Mesendoderm (in vitro differentiated cells): ENCODE results near the gene SESN1.
"Not testable (repeated sequence)": the region's sequence is repeated elsewhere in the genome, so short reads cannot be mapped to it uniquely, and the experiment has no call there.

Experiments
- DNase-seq: peaks from one replicate; pipeline ENCODE4 v3.0.0; 2013
- H2AK5ac ChIP-seq: 2 replicates; pipeline ENCODE4 v1.6.1; 2013; ENCODE audit warnings: low read length, inconsistent platforms
- H2BK120ac ChIP-seq: 2 replicates; pipeline ENCODE4 v1.6.1; 2013; ENCODE audit warnings: low read depth, mild to moderate bottlenecking, low read length, moderate library complexity, mixed read lengths
- H2BK15ac ChIP-seq: replicated peaks from 2 replicates; pipeline ENCODE4 v1.6.1; 2013; ENCODE audit warnings: low read depth, mild to moderate bottlenecking, moderate library complexity
- H2BK5ac ChIP-seq: 2 replicates; pipeline ENCODE4 v1.6.1; 2013; ENCODE audit warnings: low read length, inconsistent platforms
- H3K18ac ChIP-seq: 2 replicates; pipeline ENCODE4 v1.6.1; 2013; ENCODE audit warnings: mild to moderate bottlenecking, low read length, mixed read lengths
- H3K23ac ChIP-seq: one replicate; pipeline ENCODE4 v1.6.1; 2013; ENCODE audit warnings: low read length
- H3K27ac ChIP-seq: 2 replicates; pipeline ENCODE4 v1.5.1; 2013; ENCODE audit warnings: low read depth, mild to moderate bottlenecking, inconsistent platforms, low read length, moderate library complexity
- H3K27me3 ChIP-seq: 2 replicates; pipeline ENCODE4 v1.6.1; 2013; ENCODE audit warnings: low read length, control low read depth, mild to moderate bottlenecking, inconsistent platforms; ENCODE audit not compliant: insufficient read depth, poor library complexity
- H3K36me3 ChIP-seq: 2 replicates; pipeline ENCODE4 v1.6.1; 2013; ENCODE audit warnings: low read length, inconsistent platforms; ENCODE audit not compliant: control insufficient read depth, insufficient read depth
- H3K4ac ChIP-seq: one replicate; pipeline ENCODE4 v1.6.1; 2013; ENCODE audit warnings: low read depth, mild to moderate bottlenecking, low read length, moderate library complexity
- H3K4me1 ChIP-seq: 2 replicates; pipeline ENCODE4 v1.6.1; 2013; ENCODE audit warnings: low read depth, low read length, inconsistent platforms; ENCODE audit not compliant: control insufficient read depth
- H3K4me2 ChIP-seq: 2 replicates; pipeline ENCODE4 v1.6.1; 2013; ENCODE audit warnings: low read length
- H3K4me3 ChIP-seq: 2 replicates; pipeline ENCODE4 v1.5.1; 2013; ENCODE audit warnings: mild to moderate bottlenecking, low read length
- H3K56ac ChIP-seq: one replicate; pipeline ENCODE4 v1.6.1; 2013; ENCODE audit warnings: low read length
- H3K79me1 ChIP-seq: 2 replicates; pipeline ENCODE4 v1.6.1; 2013; ENCODE audit warnings: low read length, inconsistent platforms
- H3K79me2 ChIP-seq: 2 replicates; pipeline ENCODE4 v1.6.1; 2013; ENCODE audit warnings: mild to moderate bottlenecking, low read length; ENCODE audit not compliant: control insufficient read depth, insufficient read depth
- H3K9ac ChIP-seq: 2 replicates; pipeline ENCODE4 v1.6.1; 2013; ENCODE audit warnings: low read length, inconsistent platforms
- H4K5ac ChIP-seq: one replicate; pipeline ENCODE4 v1.6.1; 2013; ENCODE audit warnings: low read length
- H4K8ac ChIP-seq: one replicate; pipeline ENCODE4 v1.6.1; 2013; ENCODE audit warnings: low read depth, mild to moderate bottlenecking, control low read depth, low read length, moderate library complexity
- WGBS: extraction: QIAGEN DNeasy Blood & Tissue Kit; methylation state at CpG from one replicate; pipeline ENCODE4 v1.1.7; 2013; ENCODE audit warnings: low lambda C conversion rate, missing lambda C conversion rate; ENCODE audit not compliant: insufficient coverage; ENCODE audit errors: extremely low coverage; 5-methylcytosine and 5-hydroxymethylcytosine counted together

SESN1 gene

DNA sequence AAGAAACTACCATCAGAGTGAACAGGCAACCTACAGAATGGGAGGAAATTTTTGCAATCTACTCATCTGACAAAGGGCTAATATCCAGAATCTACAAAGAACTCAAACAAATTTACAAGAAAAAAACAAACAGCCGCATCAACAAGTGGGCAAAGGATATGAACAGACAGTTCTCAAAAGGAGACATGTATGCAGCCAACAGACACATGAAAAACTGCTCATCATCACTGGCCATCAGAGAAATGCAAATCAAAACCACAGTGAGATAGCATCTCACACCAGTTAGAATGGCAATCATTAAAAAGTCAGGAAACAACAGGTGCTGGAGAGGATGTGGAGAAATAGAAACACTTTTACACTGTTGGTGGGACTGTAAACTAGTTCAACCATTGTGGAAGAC, 41.0 kb upstream of the SESN1 start:
- not testable (repeated sequence) for H3K9ac ChIP-seq, H3K36me3 ChIP-seq, H3K4me2 ChIP-seq, H3K27ac ChIP-seq, H3K4ac ChIP-seq, H3K18ac ChIP-seq, H4K8ac ChIP-seq, H2BK120ac ChIP-seq, H3K23ac ChIP-seq, H2BK5ac ChIP-seq, H3K56ac ChIP-seq, H3K4me1 ChIP-seq, DNase-seq, H3K27me3 ChIP-seq, H2BK15ac ChIP-seq, H3K4me3 ChIP-seq, H4K5ac ChIP-seq, H3K79me2 ChIP-seq, H2AK5ac ChIP-seq, H3K79me1 ChIP-seq
- no CpG with 5 or more reads among the region's 1 CpG for WGBS

DNA sequence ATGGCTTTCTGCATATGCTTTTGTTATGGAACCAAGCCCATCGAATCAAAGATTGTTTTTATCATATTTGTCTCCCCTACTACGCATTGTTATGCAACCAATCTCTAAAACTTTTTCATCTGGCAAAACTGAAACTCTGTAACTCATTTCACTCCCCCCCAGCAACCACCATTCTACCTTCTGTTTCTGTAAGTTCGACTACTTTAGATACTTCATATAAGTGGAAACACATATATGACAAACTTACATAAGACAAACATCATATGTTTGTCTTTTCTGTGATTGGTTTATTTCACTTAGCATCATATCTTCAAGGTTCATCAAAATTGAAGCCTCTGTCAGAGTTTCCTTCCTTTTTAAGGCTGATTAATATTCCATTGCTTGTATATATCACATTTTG, 35.4 kb upstream of the SESN1 start:
- Histone ChIP-seq H3K4me1 (no peaks in the 10 kb centered on the region), H2AK5ac (no peak overlapping the region), H3K79me2 (no peaks in the 10 kb centered on the region), H3K36me3 (no peaks in the 10 kb centered on the region), H3K4me3 (no peak overlapping the region), H3K23ac (no peak overlapping the region), H3K56ac (no peak overlapping the region), H3K4me2 (no peak overlapping the region), H3K79me1 (no peaks in the 10 kb centered on the region), H3K4ac (no peak overlapping the region), H2BK120ac (no peak overlapping the region), H4K8ac (no peak overlapping the region), H2BK5ac (no peak overlapping the region), H3K9ac (no peak overlapping the region), H3K18ac (no peak overlapping the region), H4K5ac (no peak overlapping the region), H3K27me3 (no peaks in the 10 kb centered on the region), H3K27ac (no peak overlapping the region), H2BK15ac (no peak overlapping the region)
- no CpG with 5 or more reads among the region's 3 CpGs for WGBS
- no peak for DNase-seq

DNA sequence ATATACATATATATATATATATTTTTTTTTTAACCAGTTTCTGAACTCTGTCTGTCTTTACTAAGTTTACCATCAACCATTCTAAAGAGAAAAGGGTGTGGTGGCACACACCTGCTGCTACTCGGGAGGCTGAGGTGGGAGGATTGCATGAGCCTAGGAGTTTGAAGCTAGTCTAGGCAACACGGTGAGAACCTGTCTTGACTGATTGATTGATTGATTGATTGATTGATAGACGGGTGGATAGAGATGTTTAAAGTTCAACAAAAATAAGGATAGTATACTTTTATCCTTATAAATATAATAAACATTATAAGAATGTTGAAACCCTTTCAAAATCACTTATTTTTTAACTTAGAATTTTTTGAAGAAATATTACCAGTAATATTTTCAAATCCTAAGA, 30.9 kb upstream of the SESN1 start:
- H3K56ac ChIP-seq = no peak overlapping the region
- WGBS = no CpG with 5 or more reads among the region's 3 CpGs
- H3K4me3 ChIP-seq = no peak overlapping the region
- H3K4me2 ChIP-seq = no peak overlapping the region
- H3K36me3 ChIP-seq = no peaks in the 10 kb centered on the region
- H4K5ac ChIP-seq = no peak overlapping the region
- no peak overlapping the region for H3K27ac ChIP-seq
- no peak for DNase-seq
- no peaks in the 10 kb centered on the region for H3K27me3 ChIP-seq
- H3K4ac ChIP-seq = no peak overlapping the region
- H2BK5ac ChIP-seq = no peak overlapping the region
- no peak overlapping the region for H2AK5ac ChIP-seq
- no peak overlapping the region for H4K8ac ChIP-seq
- H3K18ac ChIP-seq = no peak overlapping the region
- H2BK15ac ChIP-seq = no peak overlapping the region
- H3K79me2 ChIP-seq = no peaks in the 10 kb centered on the region
- no peaks in the 10 kb centered on the region for H3K79me1 ChIP-seq
- no peaks in the 10 kb centered on the region for H3K4me1 ChIP-seq
- no peak overlapping the region for H3K23ac ChIP-seq
- H3K9ac ChIP-seq = no peak overlapping the region
- H2BK120ac ChIP-seq = no peak overlapping the region

DNA sequence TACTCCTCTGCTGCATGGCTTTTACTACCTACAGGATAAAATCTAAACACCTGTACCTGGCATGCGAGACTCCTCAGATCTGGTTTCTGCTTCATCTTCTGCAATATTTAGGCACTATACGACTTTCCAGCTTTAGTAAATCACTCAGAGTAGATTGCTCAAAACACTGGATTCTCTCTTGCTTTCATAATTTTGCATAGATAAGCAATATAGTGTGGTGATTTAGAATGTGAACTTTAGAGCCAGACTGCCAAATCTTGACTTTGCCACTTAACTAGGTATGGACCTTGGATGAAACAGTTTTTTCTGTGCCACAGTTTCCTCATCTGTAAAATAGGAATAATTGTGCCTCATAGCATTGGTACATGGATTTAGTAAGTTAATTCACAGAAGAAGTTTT, 29.6 kb upstream of the SESN1 start:
- H3K4me2 ChIP-seq = no peak overlapping the region
- WGBS = no CpG with 5 or more reads among the region's 2 CpGs
- H4K5ac ChIP-seq = no peak overlapping the region
- H3K79me2 ChIP-seq = no peaks in the 10 kb centered on the region
- no peak overlapping the region for H3K27ac ChIP-seq
- H2BK15ac ChIP-seq = no peak overlapping the region
- no peak overlapping the region for H3K9ac ChIP-seq
- no peaks in the 10 kb centered on the region for H3K36me3 ChIP-seq
- H3K56ac ChIP-seq = no peak overlapping the region
- no peak overlapping the region for H3K18ac ChIP-seq
- no peaks in the 10 kb centered on the region for H3K4me1 ChIP-seq
- H3K79me1 ChIP-seq = no peaks in the 10 kb centered on the region
- H2BK5ac ChIP-seq = no peak overlapping the region
- no peak for DNase-seq
- no peak overlapping the region for H2AK5ac ChIP-seq
- H3K4me3 ChIP-seq = no peak overlapping the region
- no peak overlapping the region for H4K8ac ChIP-seq
- no peak overlapping the region for H3K4ac ChIP-seq
- no peaks in the 10 kb centered on the region for H3K27me3 ChIP-seq
- no peak overlapping the region for H2BK120ac ChIP-seq
- no peak overlapping the region for H3K23ac ChIP-seq

DNA sequence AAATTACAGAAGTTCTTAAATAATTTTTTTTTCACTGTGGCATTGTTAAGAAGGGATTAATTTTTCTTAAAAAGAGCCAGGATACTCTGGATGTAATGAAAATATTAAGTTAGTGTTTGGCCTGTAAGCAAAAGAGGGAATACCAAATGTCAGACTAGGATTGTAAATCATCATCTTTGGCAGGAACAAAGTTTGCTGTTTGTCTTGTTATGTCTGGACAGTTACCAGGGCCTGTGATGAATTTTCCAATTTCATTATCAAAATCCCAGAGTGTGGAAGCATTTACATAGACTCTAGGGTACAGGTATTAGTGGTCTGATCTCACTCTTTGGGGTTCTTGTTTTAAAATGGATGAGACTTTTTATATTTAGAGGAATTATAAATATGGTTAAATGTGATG, 26.8 kb upstream of the SESN1 start:
- Histone ChIP-seq H3K4me3 (no peak overlapping the region), H3K4me2 (no peak overlapping the region), H2BK5ac (no peak overlapping the region), H3K27me3 (no peaks in the 10 kb centered on the region), H3K18ac (no peak overlapping the region), H3K56ac (no peak overlapping the region), H3K4ac (no peak overlapping the region), H3K23ac (no peak overlapping the region), H2BK120ac (no peak overlapping the region), H3K9ac (no peak overlapping the region), H3K27ac (no peak overlapping the region), H4K8ac (no peak overlapping the region), H3K36me3 (no peaks in the 10 kb centered on the region), H3K79me1 (peaks cover 2% of the 10 kb centered on the region), H3K4me1 (no peaks in the 10 kb centered on the region), H3K79me2 (no peaks in the 10 kb centered on the region), H4K5ac (no peak overlapping the region), H2AK5ac (no peak overlapping the region), H2BK15ac (no peak overlapping the region)
- no peak for DNase-seq

DNA sequence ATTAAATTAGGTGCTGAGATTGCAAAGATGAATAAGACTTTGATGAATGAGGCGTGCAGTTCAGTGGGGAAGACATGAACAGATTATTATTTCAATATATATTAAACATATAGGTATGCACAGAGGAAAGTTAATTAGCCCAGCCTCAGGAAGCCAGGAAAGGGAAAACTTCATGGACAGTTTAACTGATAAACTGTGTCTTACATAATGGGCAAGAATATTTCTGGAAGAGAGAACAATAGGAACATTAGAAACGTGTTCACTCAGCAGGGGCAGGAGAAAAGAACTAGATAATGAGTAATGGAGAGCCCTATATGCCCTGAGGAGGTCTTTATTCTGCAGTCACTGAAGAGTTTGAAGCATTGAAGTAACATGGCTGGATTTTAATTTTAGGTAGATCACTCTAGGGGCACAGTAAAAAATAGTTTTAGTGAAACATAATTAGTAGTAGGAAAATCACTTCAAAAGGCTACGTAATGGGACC, 24.3 kb upstream of the SESN1 start:
- Histone ChIP-seq H3K79me1 (peaks cover 2% of the 10 kb centered on the region), H2BK120ac (no peak overlapping the region), H3K23ac (no peak overlapping the region), H2BK15ac (no peak overlapping the region), H3K27me3 (no peaks in the 10 kb centered on the region), H2AK5ac (no peak overlapping the region), H4K8ac (no peak overlapping the region), H3K56ac (no peak overlapping the region), H3K27ac (no peak overlapping the region), H3K4me3 (no peak overlapping the region), H3K9ac (no peak overlapping the region), H4K5ac (no peak overlapping the region), H3K36me3 (no peaks in the 10 kb centered on the region), H3K4me1 (no peaks in the 10 kb centered on the region), H3K4me2 (no peak overlapping the region), H3K79me2 (no peaks in the 10 kb centered on the region), H3K4ac (no peak overlapping the region), H3K18ac (no peak overlapping the region), H2BK5ac (no peak overlapping the region)
- DNase-seq = no peak
- no CpG with 5 or more reads among the region's 3 CpGs for WGBS
